GM23248 (cell line): ENCODE measurements around the gene SYAP1. TPM values are rescaled to one million over a fixed set of nuclear protein-coding genes. Genes with fewer than 3 reads are reported as not detected.
"Not testable (repeated sequence)": the region's sequence is repeated elsewhere in the genome, so short reads cannot be mapped to it uniquely, and the experiment has no call there.

Experiments
- DNase-seq: peaks from one replicate; pipeline ENCODE4 v3.0.0-alpha.2; 2015
- H2AFZ ChIP-seq: fragments of 200-600 bp; sonication (generic); 2 replicates; pipeline ENCODE4 v1.6.1; 2016; ENCODE audit warnings: antibody characterized with exemption
- H3F3A ChIP-seq: fragments of 200-600 bp; sonication (generic); 2 replicates; pipeline ENCODE4 v1.6.1; 2016; ENCODE audit warnings: mild to moderate bottlenecking, antibody characterized with exemption, mixed run types; ENCODE audit not compliant: insufficient read depth
- H3K27ac ChIP-seq: fragments of 200-600 bp; sonication (generic); 2 replicates; pipeline ENCODE4 v1.5.1; 2016; ENCODE audit warnings: mild to moderate bottlenecking
- H3K27me3 ChIP-seq: fragments of 200-600 bp; sonication (generic); replicated peaks from 2 replicates; pipeline ENCODE4 v1.6.1; 2016; ENCODE audit warnings: mild to moderate bottlenecking; ENCODE audit not compliant: insufficient read depth
- H3K36me3 ChIP-seq: fragments of 200-600 bp; sonication (generic); 2 replicates; pipeline ENCODE4 v1.6.1; 2016; ENCODE audit warnings: low read depth, mild to moderate bottlenecking
- H3K4me1 ChIP-seq: fragments of 200-600 bp; sonication (generic); 2 replicates; pipeline ENCODE4 v1.6.1; 2016; ENCODE audit warnings: mild to moderate bottlenecking; ENCODE audit not compliant: insufficient read depth
- H3K4me2 ChIP-seq: fragments of 200-600 bp; sonication (generic); one replicate; pipeline ENCODE4 v1.6.1; 2016; ENCODE audit warnings: mild to moderate bottlenecking; ENCODE audit not compliant: unreplicated experiment
- H3K4me3 ChIP-seq: fragments of 200-600 bp; sonication (generic); 2 replicates; pipeline ENCODE4 v1.5.1; 2016; ENCODE audit warnings: mild to moderate bottlenecking
- H3K79me2 ChIP-seq: fragments of 200-600 bp; sonication (generic); 2 replicates; pipeline ENCODE4 v1.6.1; 2016; ENCODE audit warnings: mild to moderate bottlenecking; ENCODE audit not compliant: insufficient read depth
- H3K9ac ChIP-seq: fragments of 200-600 bp; sonication (generic); 2 replicates; pipeline ENCODE4 v1.6.1; 2016; ENCODE audit warnings: mild to moderate bottlenecking
- H3K9me2 ChIP-seq: fragments of 200-600 bp; sonication (generic); 2 replicates; pipeline ENCODE4 v1.6.1; 2016; ENCODE audit warnings: mixed run types, mild to moderate bottlenecking, moderate library complexity; ENCODE audit not compliant: insufficient read depth
- H3K9me3 ChIP-seq: fragments of 200-600 bp; sonication (generic); one replicate; pipeline ENCODE4 v1.6.1; 2017; ENCODE audit warnings: low read depth
- H4K20me1 ChIP-seq: fragments of 200-600 bp; sonication (generic); 2 replicates; pipeline ENCODE4 v1.6.0; 2016; ENCODE audit not compliant: insufficient read depth
- EZH2 ChIP-seq: fragments of 200-600 bp; sonication (generic); IDR thresholded peaks from 2 replicates; pipeline ENCODE4 v1.6.1; 2018; ENCODE audit warnings: antibody characterized with exemption, mild to moderate bottlenecking; ENCODE audit not compliant: insufficient read depth, poor library complexity, severe bottlenecking
- EZH2phosphoT487 ChIP-seq: fragments of 200-600 bp; sonication (generic); IDR thresholded peaks from 2 replicates; pipeline ENCODE4 v1.6.1; 2018; ENCODE audit warnings: antibody characterized with exemption, moderate library complexity, mild to moderate bottlenecking, low read depth; ENCODE audit not compliant: insufficient read depth
- WGBS, 2 experiments: methylation state at CpG; one replicate each; pipeline ENCODE4 v1.1.6; 2015 to 2017; ENCODE audit warnings: low lambda C conversion rate in 2 of 2, low coverage in 1 of 2; ENCODE audit errors: missing lambda C conversion rate in 2 of 2; 5-methylcytosine and 5-hydroxymethylcytosine counted together
- in situ Hi-C: fragments of 300-500 bp; cut with MboI; formaldehyde crosslinking; loops from 2 replicates; pipeline ENCODE4 v1.15.0; 2020
- polyA plus RNA-seq: library from polyadenylated mRNA; unstranded; fragments of >200 nt; fragmentation: Nextera tagmentation; extraction: Ambion mirVana; gene quantifications from 2 replicates; pipeline ENCODE4 v1.2.1, GENCODE V29; 2016
- total RNA-seq: library from RNA; depleted of rRNA; stranded (reverse); fragments of >200 nt; shearing (Covaris generic); gene quantifications from 2 replicates; pipeline ENCODE4 v1.2.3, GENCODE V29; 2014

SYAP1 gene
- total and polyA plus RNA-seq, 2 experiments from 2014 or later = 30.8 to 36.4 TPM

- no peaks in the 10 kb centered on the region for H4K20me1 ChIP-seq
- H3K9ac ChIP-seq = no peak overlapping the region
- H3F3A ChIP-seq = no peaks in the 10 kb centered on the region
- no peaks in the 10 kb centered on the region for H3K79me2 ChIP-seq
- H3K36me3 ChIP-seq = no peaks in the 10 kb centered on the region
- H3K27ac ChIP-seq = no peak overlapping the region
- in situ Hi-C loops = no loop called here
- no peak for TF ChIP-seq EZH2
- no peak for TF ChIP-seq EZH2phosphoT487
- DNase-seq = no peak
- no peaks in the 10 kb centered on the region for H3K27me3 ChIP-seq
- WGBS, 2 experiments = 92 to 94% methylated on average over 7 of the region's 7 CpGs
- no peaks in the 10 kb centered on the region for H3K9me3 ChIP-seq
- H3K4me3 ChIP-seq = no peak overlapping the region
- H2AFZ ChIP-seq = no peak overlapping the region
- no peaks in the 10 kb centered on the region for H3K9me2 ChIP-seq
- H3K4me1 ChIP-seq = no peaks in the 10 kb centered on the region
- H3K4me2 ChIP-seq = no peak overlapping the region
Observed at GRCh38 chrX:16750136-16750535, 30.7 kb downstream of the SYAP1 start.

GRCh38 chrX:16754019-16754418, 34.6 kb downstream of the SYAP1 start:
- Histone ChIP-seq H3K27ac (no peak overlapping the region), H3F3A (no peaks in the 10 kb centered on the region), H3K79me2 (no peaks in the 10 kb centered on the region), H2AFZ (no peak overlapping the region), H3K9me3 (no peaks in the 10 kb centered on the region), H4K20me1 (no peaks in the 10 kb centered on the region), H3K9ac (no peak overlapping the region), H3K4me1 (no peaks in the 10 kb centered on the region), H3K36me3 (no peaks in the 10 kb centered on the region; the same call in 1 of the 2 replicates), H3K4me2 (no peak overlapping the region), H3K9me2 (no peaks in the 10 kb centered on the region), H3K27me3 (no peaks in the 10 kb centered on the region), H3K4me3 (no peak overlapping the region)
- TF ChIP-seq EZH2 (no peak), EZH2phosphoT487 (no peak)
- no peak for DNase-seq
- WGBS, 2 experiments = 96 to 100% methylated on average over 2 of the region's 2 CpGs
- in situ Hi-C loops = no loop called here

GRCh38 chrX:16756724-16757123, 37.3 kb downstream of the SYAP1 start:
- DNase-seq = no peak
- Histone ChIP-seq H3K4me2 (no peak overlapping the region), H3K27ac (no peak overlapping the region), H4K20me1 (no peaks in the 10 kb centered on the region), H3K9me2 (no peaks in the 10 kb centered on the region), H3K4me1 (no peaks in the 10 kb centered on the region), H3K9ac (no peak overlapping the region), H3K36me3 (peaks cover 4% of the 10 kb centered on the region; the same call in 1 of the 2 replicates), H3K27me3 (no peaks in the 10 kb centered on the region), H3F3A (no peaks in the 10 kb centered on the region), H2AFZ (no peak overlapping the region), H3K9me3 (no peaks in the 10 kb centered on the region), H3K79me2 (no peaks in the 10 kb centered on the region), H3K4me3 (no peak overlapping the region)
- TF ChIP-seq EZH2 = no peak
- no peak for TF ChIP-seq EZH2phosphoT487
- in situ Hi-C loops = no loop called here
- WGBS, 2 experiments = 90 to 96% methylated on average over 4 of the region's 4 CpGs

DNA sequence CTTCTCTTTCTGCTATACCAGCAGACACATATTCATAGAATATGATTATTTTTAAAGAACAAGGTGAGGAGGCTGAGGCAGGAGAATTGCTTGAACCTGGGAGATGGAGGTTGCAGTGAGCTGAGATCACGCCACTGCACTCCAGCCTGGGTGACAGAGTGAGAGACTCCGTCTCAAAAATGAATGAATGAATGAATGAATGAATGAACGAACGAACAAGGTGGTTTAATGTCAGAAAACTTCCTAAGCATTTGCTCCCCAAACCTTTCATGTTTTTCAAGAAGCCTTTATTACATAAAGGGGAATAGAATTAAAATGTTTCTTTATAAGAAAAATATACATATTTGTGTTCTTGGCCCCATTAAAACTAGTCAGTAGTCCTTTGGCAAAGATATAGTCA, 42.1 kb downstream of the SYAP1 start:
- H3K27ac ChIP-seq, H3K4me1 ChIP-seq, DNase-seq, H3K9me3 ChIP-seq, H3K9ac ChIP-seq, H4K20me1 ChIP-seq, H2AFZ ChIP-seq, in situ Hi-C loops, H3K4me2 ChIP-seq, H3K36me3 ChIP-seq, H3F3A ChIP-seq, H3K27me3 ChIP-seq, H3K79me2 ChIP-seq, H3K4me3 ChIP-seq, H3K9me2 ChIP-seq: not testable (repeated sequence)
- WGBS, 2 experiments = 84 to 88% methylated on average over 4 of the region's 4 CpGs

- 100% methylated on average over 1 of the region's 1 CpG for WGBS, 2 experiments
- TF ChIP-seq EZH2 (no peak), EZH2phosphoT487 (no peak)
- Histone ChIP-seq H3K79me2 (no peaks in the 10 kb centered on the region), H3K9me3 (no peaks in the 10 kb centered on the region), H2AFZ (no peak overlapping the region), H3K27me3 (no peaks in the 10 kb centered on the region), H3K4me1 (no peaks in the 10 kb centered on the region), H3K4me2 (no peak overlapping the region), H3K9ac (no peak overlapping the region), H3K36me3 (peaks cover 4% of the 10 kb centered on the region; the same call in 1 of the 2 replicates), H4K20me1 (no peaks in the 10 kb centered on the region), H3K27ac (no peak overlapping the region), H3K4me3 (no peak overlapping the region), H3K9me2 (no peaks in the 10 kb centered on the region), H3F3A (no peaks in the 10 kb centered on the region)
- no peak for DNase-seq
- in situ Hi-C loops = no loop called here
Observed at GRCh38 chrX:16762579-16762978, 43.2 kb downstream of the SYAP1 start.
